ENCODE data around the gene ADRA2B. TPM values are rescaled to one million over a fixed set of nuclear protein-coding genes. Genes with fewer than 3 reads are reported as not detected.

The ADRA2B gene
- total RNA-seq, 1 experiment from 2014 or later: 0.47 TPM

DNA sequence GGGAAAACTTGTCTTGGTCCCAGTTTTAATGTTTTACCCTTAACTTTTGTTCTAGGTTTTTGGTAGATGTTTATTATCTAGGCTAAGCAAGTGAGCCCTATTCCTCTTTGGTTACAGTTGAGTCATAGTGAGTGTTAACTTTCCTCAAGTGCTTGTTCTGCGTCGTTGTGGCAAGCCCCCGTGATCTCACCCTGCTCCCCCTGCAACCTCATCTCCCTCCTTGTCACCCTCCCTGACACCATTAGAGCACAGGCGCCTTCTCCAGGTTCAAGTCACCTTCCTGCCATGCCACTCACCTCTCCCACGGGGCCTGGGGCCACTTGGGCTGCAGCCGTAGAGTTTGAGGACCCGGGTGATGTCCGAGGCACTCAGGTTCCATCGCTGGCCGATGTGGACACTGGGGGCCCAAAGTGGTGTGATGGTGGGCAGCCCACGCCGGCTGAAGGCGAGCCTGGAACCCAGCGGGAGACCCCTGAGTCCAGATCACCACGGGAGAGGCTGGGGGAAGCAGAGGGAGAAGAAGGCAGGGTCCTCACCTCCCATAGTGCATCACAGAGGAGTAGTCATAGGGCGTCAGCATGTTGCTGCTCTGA is 13.3 kb upstream of the ADRA2B start (continued):
- TF ChIP-seq, protein P1, sequence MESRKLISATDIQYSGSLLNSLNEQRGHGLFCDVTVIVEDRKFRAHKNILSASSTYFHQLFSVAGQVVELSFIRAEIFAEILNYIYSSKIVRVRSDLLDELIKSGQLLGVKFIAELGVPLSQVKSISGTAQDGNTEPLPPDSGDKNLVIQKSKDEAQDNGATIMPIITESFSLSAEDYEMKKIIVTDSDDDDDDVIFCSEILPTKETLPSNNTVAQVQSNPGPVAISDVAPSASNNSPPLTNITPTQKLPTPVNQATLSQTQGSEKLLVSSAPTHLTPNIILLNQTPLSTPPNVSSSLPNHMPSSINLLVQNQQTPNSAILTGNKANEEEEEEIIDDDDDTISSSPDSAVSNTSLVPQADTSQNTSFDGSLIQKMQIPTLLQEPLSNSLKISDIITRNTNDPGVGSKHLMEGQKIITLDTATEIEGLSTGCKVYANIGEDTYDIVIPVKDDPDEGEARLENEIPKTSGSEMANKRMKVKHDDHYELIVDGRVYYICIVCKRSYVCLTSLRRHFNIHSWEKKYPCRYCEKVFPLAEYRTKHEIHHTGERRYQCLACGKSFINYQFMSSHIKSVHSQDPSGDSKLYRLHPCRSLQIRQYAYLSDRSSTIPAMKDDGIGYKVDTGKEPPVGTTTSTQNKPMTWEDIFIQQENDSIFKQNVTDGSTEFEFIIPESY (IDR thresholded peaks at IDR 0.05; ENCODE audit: extremely low read depth, insufficient replicate concordance, low read length): no peak
- TF ChIP-seq EGR1 (IDR thresholded peaks at IDR 0.05; ENCODE audit: low read depth) (no peak), ZFX (IDR thresholded peaks at IDR 0.05) (no peak), YY1 (IDR thresholded peaks at IDR 0.05; ENCODE audit: extremely low read depth, insufficient replicate concordance, low read depth, low read length) (no peak), SP1 (IDR thresholded peaks at IDR 0.05; ENCODE audit: low read depth) (no peak), TCF7L2 (IDR thresholded peaks at IDR 0.05; ENCODE audit: borderline replicate concordance, extremely low read depth, insufficient read depth, insufficient read length) (no peak), FOSL1 (IDR thresholded peaks at IDR 0.05; ENCODE audit: low read depth) (no peak), REST (IDR thresholded peaks at IDR 0.05; ENCODE audit: low read depth) (no peak)

DNA sequence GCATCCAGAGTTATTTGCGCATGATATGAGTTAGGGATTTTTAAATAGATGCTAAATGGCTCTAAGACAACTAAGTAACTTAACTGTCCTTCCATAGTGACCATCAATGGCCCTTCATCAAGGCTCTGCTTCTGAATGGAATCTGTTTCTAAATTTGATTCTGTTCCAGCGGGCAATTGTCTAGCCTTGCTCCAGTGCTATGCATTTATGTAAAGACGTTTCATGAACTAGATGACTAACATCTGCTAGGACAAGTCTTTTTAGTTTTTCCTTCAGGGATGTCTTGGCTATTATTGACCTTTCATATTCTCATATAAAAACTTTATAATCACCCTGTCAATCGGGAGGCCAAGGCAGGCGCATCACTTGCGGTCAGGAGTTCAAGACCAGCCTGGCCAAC is 12.1 kb upstream of the ADRA2B start:
- ATAC-seq: no peak

More for the DNA sequence above, 12.1 kb upstream of the ADRA2B start:
- H3K4me2 ChIP-seq (ENCODE audit: low read length): no peak overlapping the region
- H2AFZ ChIP-seq (ENCODE audit: low read depth, low read length, poor library complexity, severe bottlenecking): no peak overlapping the region
- no peak overlapping the region for H3K9ac ChIP-seq (ENCODE audit: low read length)
- no peaks in the 10 kb centered on the region for H3K79me2 ChIP-seq (ENCODE audit: insufficient read depth, low read length)
- BruUV-seq (replicated peaks): no TSS peak
- no peaks in the 10 kb centered on the region for H3K9me3 ChIP-seq (ENCODE audit: control insufficient read depth in 1 of 2, insufficient read depth in 1 of 2, low read depth in 1 of 2, low read length in 2 of 2)
- no peak overlapping the region for H3K27ac ChIP-seq (ENCODE audit: low read depth, low read length)
- no peak overlapping the region for H3K4me3 ChIP-seq (replicated peaks in 1 of 2; ENCODE audit: low read depth in 1 of 2, low read length in 2 of 2)
- intact Hi-C loops (cut with micrococcal nuclease): no loop called here
- H4K20me1 ChIP-seq (ENCODE audit: insufficient read depth): no peaks in the 10 kb centered on the region
- no peaks in the 10 kb centered on the region for H3K36me3 ChIP-seq (ENCODE audit: control insufficient read depth in 1 of 2, insufficient read depth in 2 of 2, low read length in 2 of 2)
- no peak for DNase-seq (ENCODE audit: low read depth, low spot score)
- H3K27me3 ChIP-seq (ENCODE audit: insufficient read depth, low read length): no peaks in the 10 kb centered on the region
- no peaks in the 10 kb centered on the region for H3K4me1 ChIP-seq (ENCODE audit: control insufficient read depth in 1 of 2, insufficient read depth in 2 of 2, low read length in 2 of 2)
- CTCF ChIA-PET: no interaction called here
- RAD21 ChIA-PET (ENCODE audit: low non-redundant PET in 1 of 2, low total read pairs in 2 of 2, uncharacterized antibody in 2 of 2, unreplicated experiment in 2 of 2): no interaction called here
- POLR2A ChIA-PET: no interaction called here
- no peaks in the 10 kb centered on the region for H3K9me2 ChIP-seq (ENCODE audit: insufficient read depth)
- TF ChIP-seq POLR2AphosphoS5 (IDR thresholded peaks at IDR 0.05; ENCODE audit: low read depth, low read length) (no peak), CBX3 (IDR thresholded peaks at IDR 0.05; ENCODE audit: low read depth) (no peak)

All from HCT116 (cell line).